Glomerular visceral epithelial cell (primary cell): ENCODE data around the gene INO80E.
"Not testable (repeated sequence)": the region's sequence is repeated elsewhere in the genome, so short reads cannot be mapped to it uniquely, and the experiment has no call there.

Experiments
- DNase-seq: peaks from one replicate; pipeline ENCODE4 v3.0.0-alpha.2; 2016; ENCODE audit errors: extremely low spot score

Gene INO80E, protein sequence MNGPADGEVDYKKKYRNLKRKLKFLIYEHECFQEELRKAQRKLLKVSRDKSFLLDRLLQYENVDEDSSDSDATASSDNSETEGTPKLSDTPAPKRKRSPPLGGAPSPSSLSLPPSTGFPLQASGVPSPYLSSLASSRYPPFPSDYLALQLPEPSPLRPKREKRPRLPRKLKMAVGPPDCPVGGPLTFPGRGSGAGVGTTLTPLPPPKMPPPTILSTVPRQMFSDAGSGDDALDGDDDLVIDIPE

DNA sequence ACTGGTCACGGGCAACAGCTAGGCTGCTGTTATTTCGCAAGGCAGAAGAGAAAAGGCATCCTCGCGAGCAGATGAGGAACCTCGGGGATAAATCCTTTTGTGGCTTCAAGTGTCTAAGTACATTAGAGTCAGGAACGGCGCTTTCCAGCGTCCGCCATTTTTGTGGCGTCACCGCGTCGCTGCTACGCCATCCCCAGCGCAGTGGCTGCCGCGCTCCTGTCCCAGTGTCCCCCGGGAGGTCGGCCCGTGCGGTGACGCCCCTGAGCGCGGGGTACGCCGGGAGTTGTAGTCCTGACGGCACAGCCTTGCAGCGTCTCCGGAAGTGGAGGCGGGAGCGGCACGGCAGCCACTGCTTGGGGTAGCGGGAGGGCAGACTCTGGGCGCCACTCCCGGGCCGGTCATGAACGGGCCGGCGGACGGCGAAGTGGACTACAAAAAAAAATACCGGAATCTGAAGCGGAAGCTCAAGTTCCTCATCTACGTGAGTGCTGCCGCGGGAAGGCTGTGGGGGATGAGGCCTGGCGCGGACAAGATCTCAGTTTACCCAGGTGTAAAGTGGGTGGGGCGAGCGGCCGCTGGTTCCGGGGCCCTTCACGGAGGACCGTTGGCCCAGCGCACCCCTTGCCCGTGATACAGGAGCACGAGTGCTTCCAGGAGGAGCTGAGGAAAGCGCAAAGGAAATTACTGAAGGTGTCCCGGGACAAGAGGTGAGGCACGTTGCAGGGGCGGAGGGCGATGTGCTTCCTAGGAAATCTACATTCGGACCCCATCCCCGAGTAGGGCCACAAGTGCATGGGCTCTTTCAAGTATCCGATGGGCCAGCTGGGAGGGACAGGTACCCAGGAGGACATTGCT lies at the start of gene INO80E:
Gene INO80E (plus strand): TSS at position 331 of the 855 bp plus-strand sequence. CDS start 70 bp downstream, at position 401.
- DNase-seq, result peak; percentile 94

- no peak for DNase-seq
Measured at GRCh38 chr16:29947897-29948296, 48.1 kb upstream of the INO80E start.

GRCh38 chr16:29950806-29951461 lies 45.1 kb upstream of the INO80E start:
- DNase-seq, result no peak

- no peak for DNase-seq
Measured at GRCh38 chr16:29951625-29952365, 44.2 kb upstream of the INO80E start.

- DNase-seq, result no peak
Measured at GRCh38 chr16:29958756-29959155, 37.3 kb upstream of the INO80E start.

GRCh38 chr16:29959293-29959692 lies 36.7 kb upstream of the INO80E start:
- no peak for DNase-seq

- DNase-seq, result not testable (repeated sequence)
Measured at GRCh38 chr16:29959821-29960220, 36.2 kb upstream of the INO80E start.

GRCh38 chr16:29961127-29961478 lies 34.9 kb upstream of the INO80E start:
- no peak for DNase-seq

DNA sequence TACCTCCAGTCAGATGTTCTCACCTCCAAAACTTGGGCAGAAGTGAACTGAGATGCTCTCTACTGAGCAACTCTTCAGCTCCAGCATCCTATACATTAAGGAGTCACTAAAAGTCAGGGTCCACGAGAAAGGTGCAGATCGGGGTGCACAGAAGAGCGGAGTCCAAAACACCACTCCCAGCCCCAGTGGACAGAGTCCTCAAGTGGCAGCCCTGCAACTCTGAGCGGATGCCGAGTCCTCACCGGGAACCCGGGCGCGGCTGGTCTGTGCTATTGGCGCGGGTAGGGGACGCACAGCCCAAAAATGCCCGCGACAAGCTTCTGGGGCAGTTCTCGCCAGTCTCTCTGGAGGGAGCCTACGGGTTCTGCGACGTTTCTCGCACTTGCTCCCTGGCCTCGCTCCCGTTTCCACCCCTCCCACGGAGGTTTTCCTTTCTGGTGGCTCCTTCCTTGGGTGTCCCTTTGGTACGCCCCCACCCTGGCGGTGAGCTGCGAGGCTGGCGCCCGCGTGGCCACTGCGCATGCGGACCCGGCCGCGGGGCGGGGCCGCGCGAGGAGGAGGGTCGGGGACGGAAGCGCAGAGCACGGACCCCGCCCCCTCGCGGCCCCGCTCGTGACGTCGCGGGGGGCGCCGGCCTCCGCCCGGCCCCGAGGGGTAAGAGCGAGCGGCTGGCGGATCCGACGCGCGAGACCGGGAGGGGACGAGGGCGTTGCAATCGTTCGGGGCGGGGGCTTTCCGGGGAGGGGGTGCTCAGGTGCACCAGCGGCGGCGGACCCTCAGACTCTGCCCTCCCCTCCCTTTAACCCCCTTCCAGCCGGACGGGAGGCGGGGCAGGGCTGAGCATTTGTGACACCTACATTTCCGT lies 34.3 kb upstream of the INO80E start, which contains the start of gene TMEM219:
Gene TMEM219 (plus strand): TSS at position 601 of the 865 bp plus-strand sequence. CDS start 1,065 bp downstream, outside the sequence.
- peak; percentile 92 for DNase-seq

DNA sequence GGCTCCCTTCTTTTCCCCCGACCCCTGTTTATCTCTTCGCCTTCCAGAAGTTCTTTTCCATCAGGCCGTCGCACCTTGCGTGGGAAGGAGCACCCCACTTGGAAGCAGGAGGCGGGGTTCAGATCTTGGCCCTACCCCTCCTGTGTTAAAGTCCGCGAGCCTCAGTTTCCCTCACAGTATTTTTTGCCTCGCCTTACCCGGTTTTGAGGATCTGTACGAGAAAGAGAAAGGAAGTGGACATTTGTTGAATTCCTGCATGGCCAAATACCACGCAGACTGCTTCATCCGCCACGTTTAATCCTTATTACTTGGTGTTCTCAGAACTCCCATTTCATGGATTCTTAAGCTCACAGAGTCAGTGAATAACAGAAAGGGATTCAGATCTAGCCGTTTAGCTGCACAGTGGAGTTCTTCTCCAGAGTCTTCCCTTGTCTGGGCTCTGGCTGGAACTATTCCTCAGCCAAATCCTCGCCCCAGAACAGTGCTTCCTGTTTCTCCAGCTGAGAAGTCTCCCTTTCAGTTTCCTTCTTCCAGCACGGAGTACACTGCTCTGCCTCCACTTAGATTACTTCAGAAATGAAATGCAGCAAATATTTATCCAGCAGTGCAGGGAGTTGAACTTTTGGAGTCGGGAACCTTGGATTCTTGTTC lies 33.6 kb upstream of the INO80E start:
- DNase-seq, result peak; percentile 21

- no peak for DNase-seq
Measured at GRCh38 chr16:29963021-29963743, 32.9 kb upstream of the INO80E start.

- DNase-seq, result no peak
Measured at GRCh38 chr16:29968205-29968604, 27.8 kb upstream of the INO80E start.

DNA sequence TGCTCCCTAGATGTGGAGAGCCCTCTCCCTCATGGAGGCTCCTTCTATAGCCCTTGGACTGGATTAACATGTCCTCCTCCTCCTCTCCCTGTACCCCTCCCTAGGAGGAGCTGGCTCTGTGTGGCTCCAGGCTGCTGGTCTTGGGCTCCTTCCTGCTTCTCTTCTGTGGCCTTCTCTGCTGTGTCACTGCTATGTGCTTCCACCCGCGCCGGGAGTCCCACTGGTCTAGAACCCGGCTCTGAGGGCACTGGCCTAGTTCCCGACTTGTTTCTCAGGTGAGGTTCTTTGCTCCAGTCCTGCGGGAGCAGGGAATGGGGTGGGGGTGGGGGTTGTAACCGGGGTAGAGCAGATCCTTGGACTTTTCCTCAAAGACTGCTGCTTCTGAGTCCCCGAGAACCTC lies 24.7 kb upstream of the INO80E start:
- DNase-seq, result no peak

- DNase-seq, result no peak
Measured at GRCh38 chr16:29972500-29972899, 23.5 kb upstream of the INO80E start.

DNA sequence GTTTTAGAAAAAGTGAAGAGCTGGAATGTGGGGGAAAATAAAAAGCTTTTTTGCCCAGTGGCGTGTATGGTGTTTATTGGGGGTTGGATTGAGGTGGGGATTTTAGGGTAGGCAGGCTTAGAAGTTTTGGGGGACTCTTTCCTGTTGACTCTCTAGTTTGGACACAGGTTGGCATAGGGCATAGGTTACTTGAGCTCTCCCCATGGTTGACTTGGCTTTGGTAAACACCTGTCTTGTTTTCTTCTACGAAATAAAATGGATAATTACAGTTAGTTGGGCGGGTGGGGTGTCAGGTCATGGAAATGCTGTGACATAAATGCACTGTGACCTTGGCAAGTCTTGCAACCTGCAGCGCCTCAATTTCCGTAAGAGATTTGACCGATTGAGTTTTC lies 23.1 kb upstream of the INO80E start:
- no peak for DNase-seq

DNA sequence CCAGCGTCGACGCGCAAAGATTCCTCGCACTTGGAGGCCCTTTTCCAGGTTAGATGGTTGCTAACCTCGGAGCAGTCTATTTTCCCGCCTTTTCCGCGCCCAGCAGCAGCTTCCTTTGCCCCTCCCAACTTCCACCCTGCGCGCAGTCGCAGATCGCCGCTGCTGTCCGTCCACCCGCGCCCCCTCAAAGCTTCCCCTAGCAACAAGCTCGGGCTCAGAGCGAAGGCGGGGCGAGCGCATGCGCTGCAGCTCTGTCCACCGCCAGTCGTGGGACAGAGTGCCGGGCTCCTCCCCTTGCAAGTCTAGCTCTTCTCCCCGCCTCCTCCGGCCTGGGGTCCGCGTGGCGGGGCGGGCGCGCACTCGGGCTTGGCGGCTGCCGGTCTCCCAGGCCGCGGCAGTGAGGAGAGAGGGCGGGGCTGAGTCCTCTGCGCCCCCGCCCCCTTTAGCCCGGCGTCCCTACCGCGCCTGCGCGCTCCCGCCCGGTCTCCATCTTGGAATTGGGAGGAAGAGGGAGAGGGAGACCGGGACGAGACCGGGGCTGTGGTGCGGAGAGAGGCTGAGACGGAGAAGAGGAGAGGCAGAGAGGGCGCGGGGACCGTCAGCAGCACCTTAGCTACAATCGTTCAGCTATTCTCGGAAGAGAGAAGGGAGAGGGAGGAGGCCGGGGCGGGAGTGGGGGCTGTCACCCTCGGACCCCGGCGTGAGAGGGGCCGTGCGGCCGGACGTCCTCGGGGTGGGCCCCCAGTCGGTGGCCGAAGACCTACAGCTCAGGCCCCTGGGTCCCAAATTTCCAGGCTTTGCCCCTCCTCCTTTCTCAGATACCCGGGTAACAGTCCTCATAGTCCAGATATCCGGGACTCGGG lies 22.4 kb upstream of the INO80E start, which contains the start of gene TAOK2:
Gene TAOK2 (plus strand): TSS at position 485 of the 863 bp plus-strand sequence. CDS start 3,905 bp downstream, outside the sequence.
- DNase-seq, result peak; percentile 99

DNA sequence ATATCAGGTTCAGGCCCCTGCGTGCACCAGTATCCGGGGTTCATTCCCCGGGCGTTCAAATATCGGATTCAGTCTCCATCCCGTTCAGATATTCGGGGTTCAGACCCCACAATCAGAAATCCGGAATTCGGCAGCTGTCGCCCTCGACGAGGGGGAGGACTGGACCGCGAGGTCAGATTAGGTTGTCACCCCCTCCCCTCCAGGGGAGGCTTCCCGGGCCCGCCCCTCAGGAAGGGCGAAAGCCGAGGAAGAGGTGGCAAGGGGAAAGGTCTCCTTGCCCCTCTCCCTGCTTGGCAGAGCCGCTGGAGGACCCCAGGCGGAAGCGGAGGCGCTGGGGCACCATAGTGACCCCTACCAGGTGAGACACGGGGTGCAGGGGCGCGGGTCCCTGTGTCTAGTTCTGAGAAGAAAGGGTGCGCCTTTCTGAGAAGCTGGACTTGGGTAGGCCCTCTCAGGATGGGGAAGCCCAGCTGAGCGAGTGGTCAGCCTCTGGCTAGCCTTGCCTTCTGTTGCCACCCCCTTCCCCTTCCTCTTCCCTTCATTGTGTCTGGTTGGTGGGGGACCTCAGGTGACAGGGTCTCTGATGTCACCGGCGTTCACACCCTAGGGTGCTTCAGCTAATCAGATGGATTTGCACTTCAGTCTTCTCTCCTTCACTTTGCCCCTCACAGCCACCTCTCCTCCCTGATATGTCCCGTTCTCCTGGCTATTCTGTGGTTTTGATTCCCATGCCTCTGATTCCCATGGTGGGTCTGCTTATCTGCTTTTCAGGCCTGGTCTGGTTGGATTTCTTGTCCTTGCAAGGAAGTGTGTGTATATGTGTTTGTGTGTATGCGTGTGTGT lies 21.5 kb upstream of the INO80E start:
- no peak for DNase-seq

GRCh38 chr16:29975134-29975538 lies 20.9 kb upstream of the INO80E start:
- no peak for DNase-seq
